MM.1S (cell line): ENCODE results near the gene AFG3L2.

Experiments
- DNase-seq: peaks from one replicate; pipeline ENCODE4 v3.0.0-alpha.2; 2015
- H2AFZ ChIP-seq: fragments of 300-600 bp; sonication (generic); 2 replicates; pipeline ENCODE4 v1.6.0; 2016; ENCODE audit warnings: antibody characterized with exemption, low read length
- H3F3A ChIP-seq: fragments of 300-600 bp; sonication (generic); 2 replicates; pipeline ENCODE4 v1.6.1; 2016; ENCODE audit warnings: mild to moderate bottlenecking, antibody characterized with exemption, low read length, moderate library complexity, mixed read lengths; ENCODE audit not compliant: insufficient read depth
- H3K27ac ChIP-seq: fragments of 300-600 bp; sonication (generic); 2 replicates; pipeline ENCODE4 v1.5.1; 2016; ENCODE audit warnings: mild to moderate bottlenecking, low read length
- H3K27me3 ChIP-seq: fragments of 300-600 bp; sonication (generic); replicated peaks from 2 replicates; pipeline ENCODE4 v1.6.0; 2016; ENCODE audit warnings: low read length; ENCODE audit not compliant: insufficient read depth
- H3K36me3 ChIP-seq: fragments of 300-600 bp; sonication (generic); replicated peaks from 2 replicates; pipeline ENCODE4 v1.6.1; 2016; ENCODE audit warnings: mild to moderate bottlenecking, low read length, mixed read lengths; ENCODE audit not compliant: insufficient read depth
- H3K4me1 ChIP-seq: fragments of 300-600 bp; sonication (generic); 2 replicates; pipeline ENCODE4 v1.6.1; 2016; ENCODE audit warnings: low read length, mixed read lengths
- H3K4me2 ChIP-seq: fragments of 300-600 bp; sonication (generic); 2 replicates; pipeline ENCODE4 v1.6.0; 2016; ENCODE audit warnings: low read depth, low read length
- H3K4me3 ChIP-seq: fragments of 300-600 bp; sonication (generic); 2 replicates; pipeline ENCODE4 v1.5.1; 2016; ENCODE audit warnings: low read length, mixed read lengths
- H3K79me2 ChIP-seq: fragments of 300-600 bp; sonication (generic); 2 replicates; pipeline ENCODE4 v1.6.1; 2016; ENCODE audit warnings: mixed run types, low read length, mixed read lengths
- H3K9ac ChIP-seq: fragments of 300-600 bp; sonication (generic); 2 replicates; pipeline ENCODE4 v1.6.1; 2016; ENCODE audit warnings: low read length, mixed read lengths
- H3K9me2 ChIP-seq: fragments of 300-600 bp; sonication (generic); replicated peaks from 2 replicates; pipeline ENCODE4 v1.6.1; 2016; ENCODE audit warnings: mild to moderate bottlenecking, low read length, mixed read lengths; ENCODE audit not compliant: insufficient read depth
- H3K9me3 ChIP-seq: fragments of 300-600 bp; sonication (generic); replicated peaks from 2 replicates; pipeline ENCODE4 v1.6.1; 2016; ENCODE audit warnings: mild to moderate bottlenecking, low read length, mixed read lengths; ENCODE audit not compliant: insufficient read depth
- H4K20me1 ChIP-seq: fragments of 300-600 bp; sonication (generic); 2 replicates; pipeline ENCODE4 v1.6.1; 2016; ENCODE audit warnings: mild to moderate bottlenecking, low read length, moderate library complexity, mixed read lengths; ENCODE audit not compliant: insufficient read depth
- CTCF ChIP-seq: fragments of 300-600 bp; sonication (generic); IDR thresholded peaks from 2 replicates; pipeline ENCODE4 v1.5.1; 2016; ENCODE audit warnings: antibody characterized with exemption, low read length, mixed read lengths
- EZH2 ChIP-seq: fragments of 300-600 bp; sonication (generic); optimal IDR thresholded peaks from 2 replicates; pipeline ENCODE3; 2017; ENCODE audit warnings: low read depth, mild to moderate bottlenecking, antibody characterized with exemption, low read length, mixed read lengths
- EZH2phosphoT487 ChIP-seq: fragments of 300-600 bp; sonication (generic); IDR thresholded peaks from 2 replicates; pipeline ENCODE4 v1.6.1; 2018; ENCODE audit warnings: antibody characterized with exemption, low read length

Gene AFG3L2

DNA sequence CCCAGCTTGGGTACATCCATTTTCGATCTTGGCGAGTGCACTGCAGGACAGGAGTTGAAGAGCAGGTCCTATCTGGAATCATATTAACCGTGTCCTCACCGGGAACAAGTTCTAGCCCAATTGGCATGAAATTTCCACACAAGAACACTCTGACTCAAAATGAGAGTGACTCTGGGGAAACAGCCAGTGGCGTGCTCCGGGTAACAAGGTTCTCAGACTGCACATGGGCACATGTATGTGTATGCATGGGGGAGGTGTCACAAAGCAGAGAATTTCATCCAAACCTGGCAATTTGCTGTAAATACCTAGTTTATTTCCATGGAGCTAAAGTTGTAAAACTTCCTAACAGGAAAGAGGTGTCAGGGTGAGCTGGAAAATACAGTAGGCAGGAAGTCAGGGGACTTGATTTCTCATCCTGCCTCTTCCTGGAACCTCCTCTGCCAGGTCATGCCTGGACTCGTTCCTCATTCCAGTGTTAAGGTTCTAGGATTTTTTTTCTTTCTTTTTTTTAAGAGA lies 67.3 kb downstream of the AFG3L2 start:
- Histone ChIP-seq H3F3A (0 out of 2 replicates have a peak, but pooled peaks cover 4% of the 10 kb centered on the region), H3K4me2 (no peak overlapping the region), H3K27ac (no peak overlapping the region), H3K79me2 (no peaks in the 10 kb centered on the region), H4K20me1 (no peaks in the 10 kb centered on the region), H3K27me3 (peaks cover 15% of the 10 kb centered on the region), H2AFZ (no peak overlapping the region), H3K36me3 (no peaks in the 10 kb centered on the region), H3K9me2 (no peaks in the 10 kb centered on the region), H3K9me3 (no peaks in the 10 kb centered on the region), H3K4me1 (peaks cover 9% of the 10 kb centered on the region), H3K9ac (no peak overlapping the region), H3K4me3 (no peak overlapping the region)
- no peak for DNase-seq
- TF ChIP-seq EZH2 (no peak), EZH2phosphoT487 (no peak), CTCF (no peak)

- H3K9me3 ChIP-seq: no peaks in the 10 kb centered on the region
- H3K4me3 ChIP-seq: no peak overlapping the region
- H3K27ac ChIP-seq: no peak overlapping the region
- no peaks in the 10 kb centered on the region for H3F3A ChIP-seq
- H4K20me1 ChIP-seq: no peaks in the 10 kb centered on the region
- H3K36me3 ChIP-seq: no peaks in the 10 kb centered on the region
- H3K79me2 ChIP-seq: no peaks in the 10 kb centered on the region
- H3K4me1 ChIP-seq: no peaks in the 10 kb centered on the region
- no peak for TF ChIP-seq EZH2
- no peak for TF ChIP-seq EZH2phosphoT487
- TF ChIP-seq CTCF: no peak
- H2AFZ ChIP-seq: no peak overlapping the region
- no peak for DNase-seq
- H3K9me2 ChIP-seq: no peaks in the 10 kb centered on the region
- peaks cover 15% of the 10 kb centered on the region for H3K27me3 ChIP-seq
- H3K9ac ChIP-seq: no peak overlapping the region
- no peak overlapping the region for H3K4me2 ChIP-seq
Measured at GRCh38 chr18:12308386-12309100, 68.5 kb downstream of the AFG3L2 start.

- H3K4me3 ChIP-seq: no peak within 1 kb of the TSS
- H3K27ac ChIP-seq: no peak within 1 kb of the TSS
- no peak for DNase-seq
- H3K9me3 ChIP-seq: no peaks in the 10 kb centered on the region
- no peaks in the 10 kb centered on the region for H3K4me1 ChIP-seq
- H3K9me2 ChIP-seq: no peaks in the 10 kb centered on the region
- H3F3A ChIP-seq: no peaks in the 10 kb centered on the region
- H3K4me2 ChIP-seq: no peak within 1 kb of the TSS
- H4K20me1 ChIP-seq: no peaks in the 10 kb centered on the region
- no peaks in the 10 kb centered on the region for H3K79me2 ChIP-seq
- no peak within 1 kb of the TSS for H3K9ac ChIP-seq
- TF ChIP-seq EZH2 (no peak), EZH2phosphoT487 (no peak), CTCF (no peak)
- peaks cover 15% of the 10 kb centered on the region for H3K27me3 ChIP-seq
- no peaks in the 10 kb centered on the region for H3K36me3 ChIP-seq
- no peak within 1 kb of the TSS for H2AFZ ChIP-seq
Measured at GRCh38 chr18:12307701-12308385, 69.2 kb downstream of the AFG3L2 start, which contains the start of gene TUBB6. Gene TUBB6, plus strand, starts transcription at chr18:12308241. Its CDS starts 52 bp downstream, at chr18:12308293.
